GM12878 (cell line): ENCODE measurements around the gene DIP2A. TPM values are rescaled to one million over a fixed set of nuclear protein-coding genes. Genes with fewer than 3 reads are reported as not detected.

Source experiments
- ATAC-seq: fragments of 200-7000 bp; cut with Tn5 transposase; 3 replicates; pipeline ENCODE4 v1.9.1; 2020; ENCODE audit warnings: mild to moderate bottlenecking, moderate library complexity
- BruUV-seq: library from RNA; stranded (reverse); fragments of 400-500 nt; replicated peaks from 2 replicates; lab custom pipeline; 2021; lab: Mats Ljungman, UMichigan
- CTCF ChIA-PET: fragments of 300-600 bp; sonication (Branson Sonifier 250); formaldehyde crosslinking; extraction: SDS; loops from one replicate; lab custom pipeline; 2021; ENCODE audit warnings: inconsistent platforms; lab: Yijun Ruan, JAX
- POLR2A ChIA-PET: fragments of 350-600 bp; formaldehyde crosslinking; extraction: SDS; loops from one replicate; lab custom pipeline; 2021; ENCODE audit warnings: inconsistent platforms; lab: Charles Lee
- RAD21 ChIA-PET: fragments of 300-600 bp; sonication (Branson Sonifier 250); formaldehyde crosslinking; loops from one replicate; lab custom pipeline; 2023; ENCODE audit warnings: antibody characterized with exemption; ENCODE audit not compliant: unreplicated experiment; lab: Charles Lee
- SMC1A ChIA-PET: fragments of 300-600 bp; sonication (Branson Sonifier 250); formaldehyde crosslinking; loops from one replicate; lab custom pipeline; 2023; ENCODE audit not compliant: unreplicated experiment, uncharacterized antibody; lab: Charles Lee
- DNase-seq: peaks from one replicate; pipeline ENCODE4 v3.0.0-alpha.2; 2011; ENCODE audit warnings: low read depth, low spot score
- FAIRE-seq: peaks from 3 replicates; lab custom pipeline; 2011; peaks lifted over from hg19 to GRCh38; lab: Jason Lieb, UNC
- H2AFZ ChIP-seq: 2 replicates; pipeline ENCODE4 v1.6.0; 2011; ENCODE audit warnings: low read depth, low read length, control low read depth; ENCODE audit not compliant: control insufficient read depth
- H3K27ac ChIP-seq: 2 replicates; pipeline ENCODE4 v1.5.1; 2011; ENCODE audit warnings: control low read depth; ENCODE audit not compliant: control insufficient read depth, insufficient read depth
- H3K27me3 ChIP-seq, 2 experiments: replicated peaks in 1 of 2; 2 replicates each; pipeline versions ENCODE4 v1.6.0 to v1.6.1; 2011; ENCODE audit warnings: low read length in 1 of 2; ENCODE audit not compliant: control insufficient read depth in 2 of 2, insufficient read depth in 2 of 2
- H3K36me3 ChIP-seq, 2 experiments: 2 replicates each; pipeline ENCODE4 v1.5.1; 2011; ENCODE audit warnings: low read length in 1 of 2; ENCODE audit not compliant: control insufficient read depth in 2 of 2, insufficient read depth in 2 of 2
- H3K4me1 ChIP-seq: 2 replicates; pipeline ENCODE4 v1.6.1; 2011; ENCODE audit warnings: mild to moderate bottlenecking, low read length, moderate library complexity, mixed read lengths; ENCODE audit not compliant: control insufficient read depth, insufficient read depth
- H3K4me2 ChIP-seq: 2 replicates; pipeline ENCODE4 v1.6.0; 2011; ENCODE audit warnings: control low read depth; ENCODE audit not compliant: control insufficient read depth, insufficient read depth
- H3K4me3 ChIP-seq: fragments of 200-600 bp; sonication (generic); 2 replicates; pipeline ENCODE4 v1.5.1; 2016
- H3K79me2 ChIP-seq: 2 replicates; pipeline ENCODE4 v1.6.0; 2011; ENCODE audit warnings: low read length; ENCODE audit not compliant: control insufficient read depth, insufficient read depth
- H3K9ac ChIP-seq: 2 replicates; pipeline ENCODE4 v1.8.0; 2011; ENCODE audit warnings: low read length, control low read depth, mixed read lengths; ENCODE audit not compliant: control insufficient read depth, insufficient read depth
- H3K9me3 ChIP-seq: replicated peaks from 3 replicates; pipeline ENCODE4 v1.5.1; 2011; ENCODE audit warnings: mild to moderate bottlenecking, low read length; ENCODE audit not compliant: control insufficient read depth, insufficient read depth
- H4K20me1 ChIP-seq: 2 replicates; pipeline ENCODE4 v1.6.0; 2011; ENCODE audit not compliant: control insufficient read depth, insufficient read depth
- ATF7 ChIP-seq: fragments of 450-650 bp; IDR thresholded peaks from 2 replicates; pipeline ENCODE4 v1.6.1; 2016; ENCODE audit warnings: low read depth, mild to moderate bottlenecking
- BHLHE40 ChIP-seq, 2 experiments: fragments of 450-650 bp in 1 of 2; IDR thresholded peaks; 2 replicates each; pipeline ENCODE4 v1.6.1; 2011 to 2017; ENCODE audit warnings: low read depth in 2 of 2, borderline replicate concordance in 1 of 2, improper control_type of control experiment in 1 of 2, low read length in 1 of 2, mild to moderate bottlenecking in 1 of 2
- HDGF ChIP-seq: fragments of 450-650 bp; IDR thresholded peaks from 2 replicates; pipeline ENCODE4 v1.6.1; 2016; ENCODE audit warnings: antibody characterized with exemption
- MAX ChIP-seq: IDR thresholded peaks from 2 replicates; pipeline ENCODE4 v1.6.1; 2012; ENCODE audit warnings: low read depth, low read length, improper control_type of control experiment
- MYC ChIP-seq: IDR thresholded peaks from 2 replicates; pipeline ENCODE4 v1.6.1; 2011; ENCODE audit warnings: mild to moderate bottlenecking, low read length, moderate library complexity, inconsistent platforms; ENCODE audit not compliant: insufficient read depth, insufficient replicate concordance, insufficient read length, severe bottlenecking
- NFIC ChIP-seq: IDR thresholded peaks from 2 replicates; pipeline ENCODE4 v1.6.1; 2012; ENCODE audit warnings: low read depth, mild to moderate bottlenecking, inconsistent platforms, low read length, moderate library complexity
- SRF ChIP-seq, 2 experiments: IDR thresholded peaks; 2 replicates each; pipeline ENCODE4 v1.6.1; 2011; ENCODE audit warnings: low read depth in 2 of 2, low read length in 2 of 2, mild to moderate bottlenecking in 1 of 2, moderate library complexity in 1 of 2
- YBX1 ChIP-seq: fragments of 450-650 bp; IDR thresholded peaks from 2 replicates; pipeline ENCODE4 v1.6.1; 2016; ENCODE audit warnings: antibody characterized with exemption
- WGBS: methylation state at CpG from one replicate; pipeline ENCODE4 v1.1.6; 2016; ENCODE audit warnings: low lambda C conversion rate; ENCODE audit not compliant: insufficient replicate concordance, insufficient coverage; ENCODE audit errors: missing lambda C conversion rate; 5-methylcytosine and 5-hydroxymethylcytosine counted together
- in situ Hi-C: fragments of 300-500 bp; cut with MboI; formaldehyde crosslinking; loops from 9 replicates; pipeline ENCODE4 v1.14.3; 2018; ENCODE audit warnings: mixed read lengths
- intact Hi-C: fragments of 100-400 bp; cut with micrococcal nuclease; formaldehyde crosslinking; loops from one replicate; pipeline ENCODE4 v1.14.2; 2022; ENCODE audit not compliant: unreplicated experiment
- polyA plus RNA-seq, 11 experiments: library from polyadenylated mRNA; depleted of rRNA in 4 of 11; unstranded in 6 of 11; stranded (reverse) in 5 of 11; fragments of >200 nt; fragmentation: Nextera tagmentation in 4 of 11; fragmentation: Illumina TruSeq in 1 of 11; extraction: Ambion mirVana in 4 of 11; extraction: Trizol in 1 of 11; gene quantifications; 1 replicate in 1 of 11; 2 replicates in 10 of 11; pipeline versions ENCODE4 v1.2.1 to v1.2.3, GENCODE V29; 2011 to 2016; ENCODE audit warnings: inconsistent platforms in 2 of 11, missing spikeins in 2 of 11, low read depth in 1 of 11
- total RNA-seq, 4 experiments: library from RNA; depleted of rRNA in 3 of 4; stranded (reverse); fragments of >200 nt in 3 of 4; fragmentation: Illumina TruSeq in 1 of 4; extraction: Trizol in 1 of 4; gene quantifications; 2 replicates each; pipeline versions ENCODE4 v1.2.1 to v1.2.3, GENCODE V29; 2013 to 2021
- TF ChIP-seq, protein P1 (sequence below): fragments of 450-650 bp; IDR thresholded peaks from 2 replicates; pipeline ENCODE4 v1.6.1; 2016; ENCODE audit warnings: mild to moderate bottlenecking, moderate library complexity, borderline replicate concordance

The DIP2A gene
- total and polyA plus RNA-seq, 10 of the 15 experiments (the other 5 are each of a cell fraction or from before 2014, with no cell fraction given), result 1.7 to 25.5 (median 12.2) TPM

GRCh38 chr21:46489162-46489663 is 30.5 kb downstream of the DIP2A start:
- H2AFZ ChIP-seq, result no peak overlapping the region
- H3K27ac ChIP-seq, result no peak overlapping the region
- WGBS, result 93% methylated on average over 6 of the region's 6 CpGs
- no peaks in the 10 kb centered on the region for H4K20me1 ChIP-seq
- ChIA-PET POLR2A (no interaction called here), RAD21 (no interaction called here), CTCF (interaction anchor here (1.5 kb wide), 1 partner anchor 12 kb away, joined by 4 read pairs; no protein-coding TSS in a partner anchor), SMC1A (no interaction called here)
- peaks cover 0 to 9% of the 10 kb centered on the region in 2 experiments for H3K36me3 ChIP-seq
- H3K79me2 ChIP-seq, result no peaks in the 10 kb centered on the region
- FAIRE-seq (no peak), ATAC-seq (no peak), DNase-seq (no peak)
- H3K4me3 ChIP-seq, result no peak overlapping the region
- no TSS peak for BruUV-seq
- H3K4me2 ChIP-seq, result no peak overlapping the region
- no peaks in the 10 kb centered on the region for H3K27me3 ChIP-seq
- no peaks in the 10 kb centered on the region; the same call in 2 of the 3 replicates for H3K9me3 ChIP-seq
- H3K4me1 ChIP-seq, result no peaks in the 10 kb centered on the region
- in situ Hi-C loops (no loop called here), intact Hi-C loops (no loop called here)
- H3K9ac ChIP-seq, result no peak overlapping the region
- TF ChIP-seq, protein P1, sequence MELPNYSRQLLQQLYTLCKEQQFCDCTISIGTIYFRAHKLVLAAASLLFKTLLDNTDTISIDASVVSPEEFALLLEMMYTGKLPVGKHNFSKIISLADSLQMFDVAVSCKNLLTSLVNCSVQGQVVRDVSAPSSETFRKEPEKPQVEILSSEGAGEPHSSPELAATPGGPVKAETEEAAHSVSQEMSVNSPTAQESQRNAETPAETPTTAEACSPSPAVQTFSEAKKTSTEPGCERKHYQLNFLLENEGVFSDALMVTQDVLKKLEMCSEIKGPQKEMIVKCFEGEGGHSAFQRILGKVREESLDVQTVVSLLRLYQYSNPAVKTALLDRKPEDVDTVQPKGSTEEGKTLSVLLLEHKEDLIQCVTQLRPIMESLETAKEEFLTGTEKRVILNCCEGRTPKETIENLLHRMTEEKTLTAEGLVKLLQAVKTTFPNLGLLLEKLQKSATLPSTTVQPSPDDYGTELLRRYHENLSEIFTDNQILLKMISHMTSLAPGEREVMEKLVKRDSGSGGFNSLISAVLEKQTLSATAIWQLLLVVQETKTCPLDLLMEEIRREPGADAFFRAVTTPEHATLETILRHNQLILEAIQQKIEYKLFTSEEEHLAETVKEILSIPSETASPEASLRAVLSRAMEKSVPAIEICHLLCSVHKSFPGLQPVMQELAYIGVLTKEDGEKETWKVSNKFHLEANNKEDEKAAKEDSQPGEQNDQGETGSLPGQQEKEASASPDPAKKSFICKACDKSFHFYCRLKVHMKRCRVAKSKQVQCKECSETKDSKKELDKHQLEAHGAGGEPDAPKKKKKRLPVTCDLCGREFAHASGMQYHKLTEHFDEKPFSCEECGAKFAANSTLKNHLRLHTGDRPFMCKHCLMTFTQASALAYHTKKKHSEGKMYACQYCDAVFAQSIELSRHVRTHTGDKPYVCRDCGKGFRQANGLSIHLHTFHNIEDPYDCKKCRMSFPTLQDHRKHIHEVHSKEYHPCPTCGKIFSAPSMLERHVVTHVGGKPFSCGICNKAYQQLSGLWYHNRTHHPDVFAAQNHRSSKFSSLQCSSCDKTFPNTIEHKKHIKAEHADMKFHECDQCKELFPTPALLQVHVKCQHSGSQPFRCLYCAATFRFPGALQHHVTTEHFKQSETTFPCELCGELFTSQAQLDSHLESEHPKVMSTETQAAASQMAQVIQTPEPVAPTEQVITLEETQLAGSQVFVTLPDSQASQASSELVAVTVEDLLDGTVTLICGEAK, result no peak
- no peak for TF ChIP-seq SRF (IDR thresholded peaks at IDR 0.05; ENCODE audit: low read depth in 2 of 2, low read length in 2 of 2)
- TF ChIP-seq BHLHE40 (IDR thresholded peaks at IDR 0.05; ENCODE audit: borderline replicate concordance in 1 of 2, low read depth in 2 of 2, low read length in 1 of 2), result no peak
- no peak for TF ChIP-seq YBX1
- no peak for TF ChIP-seq NFIC
- TF ChIP-seq MYC, result no peak
- no peak for TF ChIP-seq ATF7
- TF ChIP-seq HDGF, result no peak
- TF ChIP-seq MAX, result no peak
